HCT116 (cell line): Measurements from ENCODE around the gene SORCS2.

Source experiments
- CTCF ChIP-seq, 3 experiments: fragments of 200-600 bp in 1 of 3; sonication (generic) in 1 of 3; IDR thresholded peaks in 2 of 3; conservative IDR thresholded peaks in 1 of 3; 2 replicates each; pipeline ENCODE4 v1.5.1; 2012 to 2017; ENCODE audit warnings: low read depth in 2 of 3, low read length in 2 of 3, antibody characterized with exemption in 1 of 3, borderline replicate concordance in 1 of 3, control low read depth in 1 of 3, mild to moderate bottlenecking in 1 of 3, mixed read lengths in 1 of 3, mixed run types in 1 of 3, moderate library complexity in 1 of 3; ENCODE audit not compliant: insufficient read depth in 1 of 3
- EZH2 ChIP-seq: fragments of 200-600 bp; sonication (generic); IDR thresholded peaks from 2 replicates; pipeline ENCODE4 v1.6.1; 2017; ENCODE audit warnings: antibody characterized with exemption, mixed run types
- MAX ChIP-seq: IDR thresholded peaks from 2 replicates; pipeline ENCODE4 v1.6.1; 2012

- no peak for TF ChIP-seq CTCF (IDR thresholded peaks at IDR 0.05 in 2 of 3, conservative IDR thresholded peaks at IDR 0.05 in 1 of 3; ENCODE audit: borderline replicate concordance in 1 of 3, insufficient read depth in 1 of 3, low read depth in 2 of 3, low read length in 2 of 3)
- TF ChIP-seq EZH2, result no peak
- no peak for TF ChIP-seq MAX
Observed at GRCh38 chr4:7784131-7784870, 592.0 kb downstream of the SORCS2 start.
